PC-9 (cell line): ENCODE data around the gene PGM2. TPM values are rescaled to one million over a fixed set of nuclear protein-coding genes. Genes with fewer than 3 reads are reported as not detected.

Experiments
- BruUV-seq: library from RNA; stranded (reverse); fragments of 400-500 nt; replicated peaks from 2 replicates; lab custom pipeline; 2021; lab: Mats Ljungman, UMichigan
- CTCF ChIA-PET: fragments of 300-600 bp; sonication (Branson Sonifier 250); formaldehyde crosslinking; loops from one replicate; lab custom pipeline; 2022; ENCODE audit warnings: antibody characterized with exemption; lab: Charles Lee
- POLR2A ChIA-PET: fragments of 300-600 bp; sonication (Branson Sonifier 250); formaldehyde crosslinking; loops from one replicate; lab custom pipeline; 2022; ENCODE audit warnings: antibody characterized with exemption; ENCODE audit not compliant: unreplicated experiment; lab: Charles Lee
- DNase-seq, 2 experiments: peaks; one replicate each; pipeline versions ENCODE4 v3.0.0 to v3.0.0-alpha.2; 2015 to 2022; ENCODE audit warnings: mixed read lengths in 1 of 2
- H2AFZ ChIP-seq: fragments of 200-600 bp; sonication (generic); 2 replicates; pipeline ENCODE4 v1.8.1; 2017; ENCODE audit warnings: antibody characterized with exemption
- H3F3A ChIP-seq: fragments of 200-600 bp; sonication (generic); 2 replicates; pipeline ENCODE4 v1.8.1; 2017; ENCODE audit warnings: antibody characterized with exemption, mild to moderate bottlenecking, low read depth; ENCODE audit not compliant: insufficient read depth
- H3K27ac ChIP-seq: fragments of 200-600 bp; sonication (generic); 2 replicates; pipeline ENCODE4 v1.6.1; 2016; ENCODE audit warnings: mixed run types
- H3K27me3 ChIP-seq: fragments of 200-600 bp; sonication (generic); 2 replicates; pipeline ENCODE4 v1.6.1; 2016; ENCODE audit warnings: low read depth, mixed run types; ENCODE audit not compliant: insufficient read depth
- H3K36me3 ChIP-seq: fragments of 200-600 bp; sonication (generic); 2 replicates; pipeline ENCODE4 v1.6.1; 2016; ENCODE audit warnings: low read depth, mixed run types
- H3K4me1 ChIP-seq: fragments of 200-600 bp; sonication (generic); replicated peaks from 2 replicates; pipeline ENCODE4 v1.6.1; 2016; ENCODE audit warnings: mixed run types; ENCODE audit not compliant: insufficient read depth
- H3K4me2 ChIP-seq: fragments of 200-600 bp; sonication (generic); 2 replicates; pipeline ENCODE4 v1.6.1; 2017; ENCODE audit warnings: mixed run types
- H3K4me3 ChIP-seq: fragments of 200-600 bp; sonication (generic); 2 replicates; pipeline ENCODE4 v1.6.1; 2016; ENCODE audit warnings: mixed run types
- H3K79me2 ChIP-seq: fragments of 200-600 bp; sonication (generic); 2 replicates; pipeline ENCODE4 v1.6.1; 2017; ENCODE audit warnings: low read depth, mixed run types
- H3K9me2 ChIP-seq: fragments of 200-600 bp; sonication (generic); 2 replicates; pipeline ENCODE4 v1.8.1; 2017; ENCODE audit warnings: mild to moderate bottlenecking; ENCODE audit not compliant: insufficient read depth
- H3K9me3 ChIP-seq: fragments of 200-600 bp; sonication (generic); 2 replicates; pipeline ENCODE4 v1.8.1; 2016; ENCODE audit warnings: low read depth; ENCODE audit not compliant: insufficient read depth
- H4K20me1 ChIP-seq: fragments of 200-600 bp; sonication (generic); 2 replicates; pipeline ENCODE4 v1.8.1; 2017; ENCODE audit not compliant: insufficient read depth
- EZH2 ChIP-seq: fragments of 200-600 bp; sonication (generic); IDR thresholded peaks from 2 replicates; pipeline ENCODE4 v1.8.0; 2017; ENCODE audit warnings: antibody characterized with exemption, low read depth
- intact Hi-C: fragments of 100-400 bp; cut with micrococcal nuclease; formaldehyde crosslinking; loops from one replicate; pipeline ENCODE4 v1.10.0; 2022; ENCODE audit not compliant: unreplicated experiment
- total RNA-seq: library from RNA; stranded (reverse); gene quantifications from 2 replicates; pipeline ENCODE4 v1.2.3, GENCODE V29; 2021
- TF ChIP-seq, protein P1 (sequence below): fragments of 200-600 bp; sonication (generic); conservative IDR thresholded peaks from 2 replicates; pipeline ENCODE4 v1.6.1; 2017; ENCODE audit warnings: mixed run types, antibody characterized with exemption, mild to moderate bottlenecking, moderate library complexity

Gene PGM2
- total RNA-seq, 1 experiment from 2014 or later, result 32.5 TPM

DNA sequence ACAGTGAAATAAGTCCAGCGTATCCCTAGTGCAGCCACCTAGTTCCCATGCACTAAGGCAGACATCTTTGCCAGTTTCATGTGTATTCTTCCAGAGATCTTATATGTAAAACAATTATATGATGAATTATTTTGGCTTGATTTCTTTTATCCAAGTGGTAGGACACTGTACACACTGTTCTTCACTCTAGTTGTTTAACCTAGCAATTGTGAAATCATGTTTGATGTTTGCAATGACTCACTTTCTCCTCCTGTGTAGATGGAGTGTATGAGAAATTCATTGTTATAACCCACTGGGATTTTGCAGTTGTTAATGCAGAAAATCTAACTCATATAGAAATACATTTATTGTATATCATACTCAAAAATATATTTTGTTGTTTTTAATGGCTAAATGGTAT, 46.9 kb downstream of the PGM2 start:
- TF ChIP-seq EZH2, result no peak
- TF ChIP-seq, protein P1, sequence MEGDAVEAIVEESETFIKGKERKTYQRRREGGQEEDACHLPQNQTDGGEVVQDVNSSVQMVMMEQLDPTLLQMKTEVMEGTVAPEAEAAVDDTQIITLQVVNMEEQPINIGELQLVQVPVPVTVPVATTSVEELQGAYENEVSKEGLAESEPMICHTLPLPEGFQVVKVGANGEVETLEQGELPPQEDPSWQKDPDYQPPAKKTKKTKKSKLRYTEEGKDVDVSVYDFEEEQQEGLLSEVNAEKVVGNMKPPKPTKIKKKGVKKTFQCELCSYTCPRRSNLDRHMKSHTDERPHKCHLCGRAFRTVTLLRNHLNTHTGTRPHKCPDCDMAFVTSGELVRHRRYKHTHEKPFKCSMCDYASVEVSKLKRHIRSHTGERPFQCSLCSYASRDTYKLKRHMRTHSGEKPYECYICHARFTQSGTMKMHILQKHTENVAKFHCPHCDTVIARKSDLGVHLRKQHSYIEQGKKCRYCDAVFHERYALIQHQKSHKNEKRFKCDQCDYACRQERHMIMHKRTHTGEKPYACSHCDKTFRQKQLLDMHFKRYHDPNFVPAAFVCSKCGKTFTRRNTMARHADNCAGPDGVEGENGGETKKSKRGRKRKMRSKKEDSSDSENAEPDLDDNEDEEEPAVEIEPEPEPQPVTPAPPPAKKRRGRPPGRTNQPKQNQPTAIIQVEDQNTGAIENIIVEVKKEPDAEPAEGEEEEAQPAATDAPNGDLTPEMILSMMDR, result no peak
- POLR2A ChIA-PET, result no interaction called here
- CTCF ChIA-PET, result no interaction called here
- BruUV-seq, result no TSS peak
- DNase-seq, result peak in 1 of 2 experiments; percentile 77
- Histone ChIP-seq H3F3A (peaks cover 11% of the 10 kb centered on the region), H3K4me2 (peak overlapping the region; percentile 14; the same call in 1 of the 2 replicates), H2AFZ (no peak overlapping the region), H3K36me3 (no peaks in the 10 kb centered on the region), H3K9me2 (no peaks in the 10 kb centered on the region), H3K4me3 (no peak overlapping the region), H3K9me3 (no peaks in the 10 kb centered on the region), H3K27ac (no peak overlapping the region), H3K27me3 (no peaks in the 10 kb centered on the region), H3K4me1 (peaks cover 7% of the 10 kb centered on the region), H4K20me1 (no peaks in the 10 kb centered on the region), H3K79me2 (no peaks in the 10 kb centered on the region)
- intact Hi-C loops, result no loop called here

DNA sequence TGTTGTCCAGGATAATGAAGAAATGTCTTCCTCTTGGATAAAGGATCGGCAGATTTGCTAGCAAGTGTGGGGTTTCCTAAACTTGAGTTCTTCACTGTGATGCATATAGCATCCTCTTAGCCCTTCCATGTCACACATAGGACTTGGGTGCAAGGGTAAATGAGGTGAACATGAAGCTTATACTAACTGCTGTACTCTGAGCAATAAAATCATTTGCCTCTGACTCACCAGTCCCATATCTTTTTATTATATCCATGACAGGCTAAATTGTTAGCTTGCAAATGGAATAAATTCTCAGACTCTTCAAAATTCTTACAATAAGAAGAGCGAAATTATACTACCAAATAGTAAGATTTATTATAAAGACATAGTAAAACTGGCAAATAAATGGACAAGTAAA, 49.7 kb downstream of the PGM2 start:
- CTCF ChIA-PET, result no interaction called here
- BruUV-seq, result no TSS peak

DNA sequence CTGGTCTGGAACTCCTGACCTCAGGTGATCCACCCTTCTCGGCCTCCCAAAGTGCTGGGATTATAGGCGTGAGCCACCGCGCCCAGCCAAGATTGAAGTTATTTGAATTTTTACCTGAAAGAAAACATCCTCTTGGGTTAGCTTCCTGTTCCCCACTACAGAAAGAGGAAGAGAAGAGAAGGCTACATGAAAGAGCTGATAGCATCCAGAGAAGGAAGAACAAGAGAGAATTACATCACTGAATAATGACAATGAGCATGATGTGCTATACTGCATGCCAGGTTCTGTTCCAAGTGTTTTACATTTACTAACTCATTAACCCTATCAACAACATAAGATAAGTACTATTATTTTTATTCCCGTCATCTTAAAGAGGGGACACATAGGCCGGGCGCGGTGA, 52.9 kb downstream of the PGM2 start:
- no peaks in the 10 kb centered on the region for H3K27me3 ChIP-seq
- POLR2A ChIA-PET, result no interaction called here
- BruUV-seq, result no TSS peak
- no peaks in the 10 kb centered on the region for H3K9me3 ChIP-seq
- TF ChIP-seq EZH2, result no peak
- TF ChIP-seq, protein P1, result no peak
- intact Hi-C loops, result no loop called here
- no peaks in the 10 kb centered on the region for H3K36me3 ChIP-seq
- H3K4me1 ChIP-seq, result 0 out of 2 replicates have a peak, but pooled peaks cover 6% of the 10 kb centered on the region
- DNase-seq, result no peak
- H3K27ac ChIP-seq, result no peak overlapping the region
- H3K79me2 ChIP-seq, result no peaks in the 10 kb centered on the region
- CTCF ChIA-PET, result no interaction called here
- H3K4me3 ChIP-seq, result no peak overlapping the region
- H4K20me1 ChIP-seq, result no peaks in the 10 kb centered on the region
- no peak overlapping the region for H3K4me2 ChIP-seq
- H3F3A ChIP-seq, result no peaks in the 10 kb centered on the region
- H2AFZ ChIP-seq, result no peak overlapping the region
- H3K9me2 ChIP-seq, result no peaks in the 10 kb centered on the region

More for the DNA sequence above, 49.7 kb downstream of the PGM2 start:
- no peaks in the 10 kb centered on the region for H3K9me3 ChIP-seq
- no peaks in the 10 kb centered on the region for H3K79me2 ChIP-seq
- no peak overlapping the region for H3K27ac ChIP-seq
- no peaks in the 10 kb centered on the region for H4K20me1 ChIP-seq
- POLR2A ChIA-PET, result no interaction called here
- no peak for TF ChIP-seq EZH2
- TF ChIP-seq, protein P1, result no peak
- intact Hi-C loops, result no loop called here
- H3K27me3 ChIP-seq, result no peaks in the 10 kb centered on the region
- peaks cover 7% of the 10 kb centered on the region for H3K4me1 ChIP-seq
- H3K4me3 ChIP-seq, result no peak overlapping the region
- no peaks in the 10 kb centered on the region for H3K36me3 ChIP-seq
- DNase-seq, result no peak
- no peaks in the 10 kb centered on the region for H3K9me2 ChIP-seq
- no peak overlapping the region for H2AFZ ChIP-seq
- no peak overlapping the region for H3K4me2 ChIP-seq
- H3F3A ChIP-seq, result peaks cover 11% of the 10 kb centered on the region
